PFSK-1 (cell line): Measurements from ENCODE around the gene CC2D2B.

Experiments used
- POLR2AphosphoS5 ChIP-seq: IDR thresholded peaks from 2 replicates; pipeline ENCODE4 v1.6.1; 2012; ENCODE audit warnings: low read depth, mild to moderate bottlenecking, control low read depth, low read length, moderate library complexity
- TAF1 ChIP-seq: IDR thresholded peaks from 2 replicates; pipeline ENCODE4 v1.6.1; 2012; ENCODE audit warnings: low read length, control low read depth, borderline replicate concordance; ENCODE audit not compliant: insufficient read depth

DNA sequence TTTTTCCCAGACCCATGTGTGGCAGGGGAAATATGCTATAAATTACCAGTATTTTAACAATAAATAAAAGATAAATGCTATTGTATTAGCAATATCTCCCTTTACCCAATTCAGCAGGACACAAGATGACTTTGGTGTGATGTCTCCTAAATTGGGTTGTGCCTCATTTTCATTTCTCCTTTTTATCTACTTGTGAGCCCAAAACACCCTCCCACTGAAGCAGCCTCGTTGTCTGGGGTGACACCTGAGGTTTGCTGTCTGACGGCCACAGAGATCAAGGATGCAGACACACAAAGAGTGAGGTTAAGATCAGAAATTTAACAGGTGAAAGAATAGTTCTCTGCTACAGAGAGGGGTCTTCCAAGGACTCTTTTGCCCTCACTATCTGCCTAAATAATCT is 27.1 kb upstream of the CC2D2B start:
- TF ChIP-seq TAF1: no peak
- TF ChIP-seq POLR2AphosphoS5: no peak
